Fibroblast of lung (primary cell): ENCODE data around the gene RPL9.

ENCODE experiments used
- CTCF ChIP-seq, 2 donors: IDR thresholded peaks in 1 of 2; conservative IDR thresholded peaks in 1 of 2; 1 replicate in 1 of 2; 2 replicates in 1 of 2; pipeline ENCODE4 v1.5.1; 2011 to 2012; ENCODE audit warnings: low read length in 2 of 2, control low read depth in 1 of 2, inconsistent platforms in 1 of 2, low read depth in 1 of 2, mild to moderate bottlenecking in 1 of 2
- EZH2 ChIP-seq: IDR thresholded peaks from 2 replicates; pipeline ENCODE4 v1.5.1; 2012; ENCODE audit warnings: low read length, control low read depth, mild to moderate bottlenecking; ENCODE audit errors: missing control alignments

DNA sequence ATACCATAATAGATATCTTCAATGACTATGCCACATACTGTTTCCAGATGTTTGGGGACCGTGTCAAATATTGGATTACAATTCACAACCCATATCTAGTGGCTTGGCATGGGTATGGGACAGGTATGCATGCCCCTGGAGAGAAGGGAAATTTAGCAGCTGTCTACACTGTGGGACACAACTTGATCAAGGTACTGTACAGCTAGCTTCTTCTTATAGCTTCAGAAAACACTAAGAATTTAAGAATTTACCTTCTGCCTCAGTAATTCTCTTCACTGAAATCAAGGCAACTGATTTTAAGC is 51.2 kb downstream of the RPL9 start:
- TF ChIP-seq EZH2 (no peak), CTCF (conservative IDR thresholded peaks at IDR 0.05 in 1 of 2, IDR thresholded peaks at IDR 0.05 in 1 of 2; ENCODE audit: low read depth in 1 of 2, low read length in 2 of 2) (no peak)
